Loucy (cell line): ENCODE results near the gene KIDINS220.

Source experiments
- H2AFZ ChIP-seq: fragments of 200-600 bp; sonication (generic); 2 replicates; pipeline ENCODE4 v1.6.0; 2016; ENCODE audit warnings: antibody characterized with exemption, mild to moderate bottlenecking, low read length, moderate library complexity
- H3F3A ChIP-seq: fragments of 200-600 bp; 2 replicates; pipeline ENCODE4 v1.6.0; 2016; ENCODE audit warnings: antibody characterized with exemption, low read depth, mild to moderate bottlenecking
- H3K27me3 ChIP-seq: fragments of 200-600 bp; sonication (generic); 2 replicates; pipeline ENCODE4 v1.6.1; 2014; ENCODE audit warnings: low read length, mild to moderate bottlenecking; ENCODE audit not compliant: insufficient read depth, poor library complexity, severe bottlenecking
- H3K36me3 ChIP-seq: fragments of 200-600 bp; sonication (generic); 2 replicates; pipeline ENCODE4 v1.6.1; 2016; ENCODE audit warnings: low read length; ENCODE audit not compliant: insufficient read depth
- H3K4me1 ChIP-seq: fragments of 200-600 bp; sonication (generic); 2 replicates; pipeline ENCODE4 v1.5.1; 2014; ENCODE audit warnings: low read length, mild to moderate bottlenecking; ENCODE audit not compliant: insufficient read depth, poor library complexity, severe bottlenecking
- H3K4me2 ChIP-seq: fragments of 200-600 bp; sonication (generic); 2 replicates; pipeline ENCODE4 v1.6.0; 2014; ENCODE audit warnings: antibody characterized with exemption, low read length, low read depth, mild to moderate bottlenecking; ENCODE audit not compliant: poor library complexity, severe bottlenecking
- H3K4me3 ChIP-seq: fragments of 200-600 bp; sonication (generic); 2 replicates; pipeline ENCODE4 v1.5.1; 2014; ENCODE audit warnings: low read length, mild to moderate bottlenecking, mixed read lengths; ENCODE audit not compliant: poor library complexity, severe bottlenecking
- H3K79me2 ChIP-seq: fragments of 200-600 bp; sonication (generic); 2 replicates; pipeline ENCODE4 v1.6.1; 2014; ENCODE audit warnings: low read length; ENCODE audit not compliant: insufficient read depth
- H3K9ac ChIP-seq: fragments of 200-600 bp; sonication (generic); 2 replicates; pipeline ENCODE4 v1.6.0; 2014; ENCODE audit warnings: mild to moderate bottlenecking, low read depth, low read length, moderate library complexity; ENCODE audit not compliant: poor library complexity, severe bottlenecking
- H3K9me2 ChIP-seq: fragments of 200-600 bp; sonication (generic); replicated peaks from 2 replicates; pipeline ENCODE4 v1.6.1; 2016; ENCODE audit warnings: low read depth, low read length, mixed read lengths
- H3K9me3 ChIP-seq: fragments of 200-600 bp; sonication (generic); 2 replicates; pipeline ENCODE4 v1.6.1; 2014; ENCODE audit warnings: mild to moderate bottlenecking, antibody characterized with exemption, low read length, low read depth; ENCODE audit not compliant: insufficient read depth
- H4K20me1 ChIP-seq: fragments of 200-600 bp; sonication (generic); 2 replicates; pipeline ENCODE4 v1.6.0; 2014; ENCODE audit warnings: antibody characterized with exemption, low read length, mild to moderate bottlenecking; ENCODE audit not compliant: insufficient read depth, poor library complexity, severe bottlenecking
- EZH2phosphoT487 ChIP-seq: fragments of 200-600 bp; IDR thresholded peaks from 2 replicates; pipeline ENCODE4 v1.6.1; 2018; ENCODE audit warnings: antibody characterized with exemption, mild to moderate bottlenecking, moderate library complexity, borderline replicate concordance
- TF ChIP-seq, protein P1 (sequence below): fragments of 200-600 bp; sonication (generic); conservative IDR thresholded peaks from 2 replicates; pipeline ENCODE4 v1.5.1; 2014; ENCODE audit warnings: mild to moderate bottlenecking, antibody characterized with exemption, low read length

The KIDINS220 gene

DNA sequence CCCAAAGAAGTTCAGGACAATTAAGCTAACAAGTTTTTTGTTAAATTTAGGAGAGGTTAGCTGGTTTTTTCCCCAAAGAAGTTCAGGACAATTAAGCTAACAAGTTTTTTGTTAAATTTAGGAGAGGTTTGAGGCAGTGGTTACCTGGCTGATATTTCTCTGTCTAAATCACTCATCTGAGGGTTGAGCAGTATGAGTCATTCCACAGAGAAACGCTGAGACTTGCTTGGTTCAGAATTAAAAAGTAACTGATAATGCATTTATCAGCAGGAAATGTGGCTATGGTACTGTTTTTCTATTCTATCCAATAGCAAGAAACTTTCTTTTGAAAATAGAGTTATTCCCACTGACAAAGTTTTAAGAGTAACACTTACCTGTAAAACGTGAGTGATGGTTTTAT, 22.8 kb upstream of the KIDINS220 start:
- Histone ChIP-seq H3K4me1 (peaks cover 4% of the 10 kb centered on the region), H4K20me1 (no peaks in the 10 kb centered on the region), H3K27me3 (no peaks in the 10 kb centered on the region), H3K4me2 (no peak overlapping the region), H3K79me2 (no peaks in the 10 kb centered on the region), H3K4me3 (no peak overlapping the region), H3K9me3 (no peaks in the 10 kb centered on the region), H3K9me2 (no peaks in the 10 kb centered on the region), H3K36me3 (no peaks in the 10 kb centered on the region), H3F3A (no peaks in the 10 kb centered on the region), H3K9ac (no peak overlapping the region), H2AFZ (no peak overlapping the region)
- no peak for TF ChIP-seq EZH2phosphoT487
- TF ChIP-seq, protein P1, sequence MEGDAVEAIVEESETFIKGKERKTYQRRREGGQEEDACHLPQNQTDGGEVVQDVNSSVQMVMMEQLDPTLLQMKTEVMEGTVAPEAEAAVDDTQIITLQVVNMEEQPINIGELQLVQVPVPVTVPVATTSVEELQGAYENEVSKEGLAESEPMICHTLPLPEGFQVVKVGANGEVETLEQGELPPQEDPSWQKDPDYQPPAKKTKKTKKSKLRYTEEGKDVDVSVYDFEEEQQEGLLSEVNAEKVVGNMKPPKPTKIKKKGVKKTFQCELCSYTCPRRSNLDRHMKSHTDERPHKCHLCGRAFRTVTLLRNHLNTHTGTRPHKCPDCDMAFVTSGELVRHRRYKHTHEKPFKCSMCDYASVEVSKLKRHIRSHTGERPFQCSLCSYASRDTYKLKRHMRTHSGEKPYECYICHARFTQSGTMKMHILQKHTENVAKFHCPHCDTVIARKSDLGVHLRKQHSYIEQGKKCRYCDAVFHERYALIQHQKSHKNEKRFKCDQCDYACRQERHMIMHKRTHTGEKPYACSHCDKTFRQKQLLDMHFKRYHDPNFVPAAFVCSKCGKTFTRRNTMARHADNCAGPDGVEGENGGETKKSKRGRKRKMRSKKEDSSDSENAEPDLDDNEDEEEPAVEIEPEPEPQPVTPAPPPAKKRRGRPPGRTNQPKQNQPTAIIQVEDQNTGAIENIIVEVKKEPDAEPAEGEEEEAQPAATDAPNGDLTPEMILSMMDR: no peak

DNA sequence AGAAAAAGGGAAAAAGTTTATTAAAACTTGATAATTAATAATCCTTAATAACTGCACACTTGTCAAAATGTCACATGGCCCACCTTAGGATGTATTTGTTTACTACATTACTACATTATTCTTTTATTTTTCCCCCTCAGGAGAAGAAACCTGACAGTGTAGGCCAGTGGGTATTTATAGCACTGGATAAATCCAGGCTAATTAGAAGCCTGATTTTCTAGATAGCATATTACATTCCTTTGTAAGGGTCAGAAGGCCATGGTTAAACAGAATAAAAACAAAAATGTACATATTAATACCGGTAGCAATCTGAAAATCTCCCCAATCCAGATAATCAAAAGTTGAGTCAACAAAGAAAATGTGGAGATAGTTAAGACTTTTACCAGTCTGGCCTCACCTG, 21.5 kb upstream of the KIDINS220 start:
- Histone ChIP-seq H3K9ac (no peak overlapping the region), H3K27me3 (no peaks in the 10 kb centered on the region), H2AFZ (no peak overlapping the region), H3K9me3 (no peaks in the 10 kb centered on the region), H3K79me2 (no peaks in the 10 kb centered on the region), H3F3A (no peaks in the 10 kb centered on the region), H3K36me3 (no peaks in the 10 kb centered on the region), H3K9me2 (no peaks in the 10 kb centered on the region), H3K4me1 (peaks cover 4% of the 10 kb centered on the region), H3K4me2 (no peak overlapping the region), H3K4me3 (no peak overlapping the region), H4K20me1 (no peaks in the 10 kb centered on the region)
- TF ChIP-seq EZH2phosphoT487: no peak
- TF ChIP-seq, protein P1: no peak

DNA sequence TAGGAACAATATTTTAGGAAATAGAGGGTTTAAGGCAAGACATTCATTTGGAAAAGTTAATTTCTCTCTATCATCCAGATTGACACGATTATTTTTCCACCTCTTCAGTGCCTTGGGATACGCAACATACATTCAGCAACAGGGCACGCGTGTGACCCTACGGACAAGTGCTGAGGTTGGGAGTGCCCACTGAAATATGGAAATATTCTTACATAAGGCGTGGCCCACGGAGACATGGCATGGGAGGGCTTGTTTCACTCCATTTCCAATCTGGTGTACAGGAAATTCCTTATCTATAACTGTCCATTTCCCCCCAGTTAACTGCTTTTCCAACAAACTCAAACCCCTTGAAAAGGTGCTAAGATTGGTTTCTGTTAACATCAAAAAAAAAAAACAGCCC, 20.9 kb upstream of the KIDINS220 start:
- Histone ChIP-seq H3K27me3 (no peaks in the 10 kb centered on the region), H3K4me2 (no peak overlapping the region), H2AFZ (no peak overlapping the region), H3K9me2 (no peaks in the 10 kb centered on the region), H3K36me3 (no peaks in the 10 kb centered on the region), H3F3A (no peaks in the 10 kb centered on the region), H3K4me1 (peaks cover 4% of the 10 kb centered on the region), H4K20me1 (no peaks in the 10 kb centered on the region), H3K79me2 (no peaks in the 10 kb centered on the region), H3K9me3 (no peaks in the 10 kb centered on the region), H3K4me3 (no peak overlapping the region), H3K9ac (no peak overlapping the region)
- TF ChIP-seq, protein P1: no peak
- no peak for TF ChIP-seq EZH2phosphoT487
